Smooth muscle cell (in vitro differentiated cells): Measurements from ENCODE around the gene ILRUN. TPM values are rescaled to one million over a fixed set of nuclear protein-coding genes. Genes with fewer than 3 reads are reported as not detected.
A peak's percentile ranks its signal among the peaks of the same experiment; 100 is the strongest.

Experiments used
- DNase-seq: peaks from one replicate; lab custom pipeline; 2025; ENCODE audit not compliant: unreplicated experiment; lab: John Stamatoyannopoulos, UW
- H2AFZ ChIP-seq: fragments of 200-600 bp; sonication (generic); 2 replicates; pipeline ENCODE4 v1.6.0; 2016; ENCODE audit warnings: antibody characterized with exemption, low read depth, mild to moderate bottlenecking
- H3F3A ChIP-seq: fragments of 200-600 bp; sonication (generic); 2 replicates; pipeline ENCODE4 v1.6.0; 2017; ENCODE audit warnings: antibody characterized with exemption, low read depth
- H3K27ac ChIP-seq: fragments of 200-600 bp; sonication (generic); 2 replicates; pipeline ENCODE4 v1.5.1; 2016; ENCODE audit warnings: low read depth, mild to moderate bottlenecking
- H3K27me3 ChIP-seq: fragments of 200-600 bp; sonication (generic); 2 replicates; pipeline ENCODE4 v1.6.1; 2016; ENCODE audit warnings: low read depth, mild to moderate bottlenecking
- H3K36me3 ChIP-seq: fragments of 200-600 bp; sonication (generic); 2 replicates; pipeline ENCODE4 v1.5.1; 2016; ENCODE audit warnings: low read depth
- H3K4me1 ChIP-seq: fragments of 200-600 bp; sonication (generic); 2 replicates; pipeline ENCODE4 v1.5.1; 2016; ENCODE audit warnings: low read depth
- H3K4me2 ChIP-seq: fragments of 200-600 bp; sonication (generic); 2 replicates; pipeline ENCODE4 v1.6.0; 2016; ENCODE audit warnings: mild to moderate bottlenecking
- H3K4me3 ChIP-seq: fragments of 200-600 bp; sonication (generic); 2 replicates; pipeline ENCODE4 v1.5.1; 2016; ENCODE audit warnings: mild to moderate bottlenecking
- H3K79me2 ChIP-seq: fragments of 200-600 bp; sonication (generic); 2 replicates; pipeline ENCODE4 v1.6.0; 2016; ENCODE audit warnings: low read depth, mild to moderate bottlenecking
- H3K9ac ChIP-seq: fragments of 200-600 bp; sonication (generic); 2 replicates; pipeline ENCODE4 v1.6.0; 2016; ENCODE audit warnings: low read depth
- H3K9me3 ChIP-seq: fragments of 200-600 bp; sonication (generic); replicated peaks from 2 replicates; pipeline ENCODE4 v1.5.1; 2016; ENCODE audit warnings: low read depth
- H4K20me1 ChIP-seq: fragments of 200-600 bp; sonication (generic); 2 replicates; pipeline ENCODE4 v1.6.0; 2016; ENCODE audit warnings: low read depth
- WGBS: methylation state at CpG from one replicate; pipeline ENCODE4 v1.1.7; 2016; ENCODE audit warnings: low lambda C conversion rate; 5-methylcytosine and 5-hydroxymethylcytosine counted together
- polyA plus RNA-seq: library from polyadenylated mRNA; unstranded; fragments of >200 nt; fragmentation: Nextera tagmentation; extraction: Ambion mirVana; gene quantifications from 2 replicates; pipeline ENCODE4 v1.2.1, GENCODE V29; 2016
- total RNA-seq: library from RNA; depleted of rRNA; stranded (reverse); fragments of >200 nt; gene quantifications from 2 replicates; pipeline ENCODE4 v1.2.3, GENCODE V29; 2014
- TF ChIP-seq, protein P1 (sequence below): fragments of 200-600 bp; sonication (generic); IDR thresholded peaks from 2 replicates; pipeline ENCODE4 v1.5.1; 2017; ENCODE audit warnings: borderline replicate concordance, mild to moderate bottlenecking, antibody characterized with exemption; ENCODE audit not compliant: insufficient read depth, poor library complexity, severe bottlenecking

The ILRUN gene
- total and polyA plus RNA-seq, 2 experiments from 2014 or later: 7.5 to 23.9 TPM

DNA sequence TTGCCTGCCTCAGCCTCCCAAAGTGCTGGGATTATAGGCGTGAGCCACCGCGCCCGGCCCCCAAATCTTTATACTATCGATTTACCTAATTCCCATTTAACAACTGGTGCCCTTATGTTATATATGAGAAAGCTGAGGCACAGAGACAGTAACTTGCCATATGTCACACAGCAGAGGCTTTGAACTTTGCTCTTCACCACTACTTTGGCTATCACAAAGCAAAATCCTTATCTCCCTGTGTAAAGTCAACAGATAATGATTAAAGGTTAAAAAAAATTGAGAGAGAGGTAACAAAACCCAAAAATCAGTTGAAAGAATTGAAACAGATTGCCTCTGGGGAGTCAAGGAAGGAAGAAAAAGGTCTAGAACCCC, 22.3 kb downstream of the ILRUN start:
- TF ChIP-seq, protein P1, sequence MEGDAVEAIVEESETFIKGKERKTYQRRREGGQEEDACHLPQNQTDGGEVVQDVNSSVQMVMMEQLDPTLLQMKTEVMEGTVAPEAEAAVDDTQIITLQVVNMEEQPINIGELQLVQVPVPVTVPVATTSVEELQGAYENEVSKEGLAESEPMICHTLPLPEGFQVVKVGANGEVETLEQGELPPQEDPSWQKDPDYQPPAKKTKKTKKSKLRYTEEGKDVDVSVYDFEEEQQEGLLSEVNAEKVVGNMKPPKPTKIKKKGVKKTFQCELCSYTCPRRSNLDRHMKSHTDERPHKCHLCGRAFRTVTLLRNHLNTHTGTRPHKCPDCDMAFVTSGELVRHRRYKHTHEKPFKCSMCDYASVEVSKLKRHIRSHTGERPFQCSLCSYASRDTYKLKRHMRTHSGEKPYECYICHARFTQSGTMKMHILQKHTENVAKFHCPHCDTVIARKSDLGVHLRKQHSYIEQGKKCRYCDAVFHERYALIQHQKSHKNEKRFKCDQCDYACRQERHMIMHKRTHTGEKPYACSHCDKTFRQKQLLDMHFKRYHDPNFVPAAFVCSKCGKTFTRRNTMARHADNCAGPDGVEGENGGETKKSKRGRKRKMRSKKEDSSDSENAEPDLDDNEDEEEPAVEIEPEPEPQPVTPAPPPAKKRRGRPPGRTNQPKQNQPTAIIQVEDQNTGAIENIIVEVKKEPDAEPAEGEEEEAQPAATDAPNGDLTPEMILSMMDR: no peak
- H3K4me1 ChIP-seq: no peaks in the 10 kb centered on the region
- H3K9ac ChIP-seq: no peak overlapping the region
- no peaks in the 10 kb centered on the region for H3F3A ChIP-seq
- no peak overlapping the region for H3K4me2 ChIP-seq
- DNase-seq: no peak
- no peak overlapping the region for H2AFZ ChIP-seq
- no peaks in the 10 kb centered on the region for H3K27me3 ChIP-seq
- H4K20me1 ChIP-seq: peaks cover 70% of the 10 kb centered on the region
- 94% methylated on average over 5 of the region's 5 CpGs for WGBS
- H3K9me3 ChIP-seq: no peaks in the 10 kb centered on the region
- peaks cover 95% of the 10 kb centered on the region for H3K79me2 ChIP-seq
- H3K4me3 ChIP-seq: no peak overlapping the region
- H3K36me3 ChIP-seq: peaks cover 4% of the 10 kb centered on the region
- H3K27ac ChIP-seq: no peak overlapping the region

DNA sequence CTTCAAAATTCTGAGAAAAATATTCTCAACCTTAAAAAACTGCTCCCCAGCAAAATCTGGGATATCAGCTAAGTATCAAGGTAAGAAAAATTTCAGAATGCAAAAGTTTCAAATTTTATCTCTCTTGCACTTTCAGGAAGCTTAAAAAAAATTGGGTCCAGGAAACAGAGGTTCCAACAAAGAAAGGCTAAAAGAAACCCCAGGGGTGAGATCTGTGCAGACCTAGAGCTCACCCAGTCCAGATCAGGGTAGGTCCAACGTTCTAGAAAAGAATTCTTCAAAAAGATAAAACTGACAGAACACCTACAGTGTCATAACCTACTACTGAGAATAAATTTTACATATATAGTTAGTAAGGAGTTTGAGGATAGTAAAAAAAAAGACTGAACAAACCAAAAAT, 23.5 kb downstream of the ILRUN start:
- peaks cover 95% of the 10 kb centered on the region for H3K79me2 ChIP-seq
- H3K4me1 ChIP-seq: no peaks in the 10 kb centered on the region
- no peaks in the 10 kb centered on the region for H3K9me3 ChIP-seq
- no peaks in the 10 kb centered on the region for H3K27me3 ChIP-seq
- DNase-seq: no peak
- no peak overlapping the region for H3K4me3 ChIP-seq
- no peak overlapping the region for H2AFZ ChIP-seq
- H3K4me2 ChIP-seq: no peak overlapping the region
- WGBS: 30% methylated on average over 1 of the region's 1 CpG
- peaks cover 66% of the 10 kb centered on the region for H4K20me1 ChIP-seq
- H3K36me3 ChIP-seq: peaks cover 4% of the 10 kb centered on the region
- no peak overlapping the region for H3K27ac ChIP-seq
- no peaks in the 10 kb centered on the region for H3F3A ChIP-seq
- no peak overlapping the region for H3K9ac ChIP-seq
- TF ChIP-seq, protein P1: no peak

DNA sequence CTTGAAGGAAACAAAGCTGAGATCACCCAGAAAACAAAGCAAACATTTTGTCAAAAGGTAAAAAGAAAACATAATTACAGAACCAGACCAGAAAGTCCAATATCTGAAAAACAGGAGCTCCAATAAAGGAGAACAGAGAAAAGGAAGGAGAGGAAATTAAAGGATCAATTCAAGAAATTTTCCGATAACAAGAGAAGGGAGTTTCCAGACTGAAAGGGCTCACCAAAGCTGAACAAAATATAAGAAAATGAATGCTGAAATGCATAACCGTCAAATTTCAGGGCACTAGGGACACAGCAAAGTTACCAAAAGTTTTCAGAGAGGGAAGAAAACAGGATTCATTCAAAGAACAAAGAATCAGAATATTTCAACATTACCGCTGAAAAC, 23.9 kb downstream of the ILRUN start:
- Histone ChIP-seq H3K9me3 (no peaks in the 10 kb centered on the region), H3K9ac (no peak overlapping the region), H3K4me3 (no peak overlapping the region), H3F3A (no peaks in the 10 kb centered on the region), H2AFZ (no peak overlapping the region), H3K27ac (no peak overlapping the region), H3K4me2 (no peak overlapping the region), H3K79me2 (peaks cover 95% of the 10 kb centered on the region), H4K20me1 (peaks cover 70% of the 10 kb centered on the region), H3K4me1 (no peaks in the 10 kb centered on the region), H3K36me3 (peaks cover 4% of the 10 kb centered on the region), H3K27me3 (no peaks in the 10 kb centered on the region)
- DNase-seq: no peak
- WGBS: 97% methylated on average over 3 of the region's 3 CpGs
- TF ChIP-seq, protein P1: no peak

DNA sequence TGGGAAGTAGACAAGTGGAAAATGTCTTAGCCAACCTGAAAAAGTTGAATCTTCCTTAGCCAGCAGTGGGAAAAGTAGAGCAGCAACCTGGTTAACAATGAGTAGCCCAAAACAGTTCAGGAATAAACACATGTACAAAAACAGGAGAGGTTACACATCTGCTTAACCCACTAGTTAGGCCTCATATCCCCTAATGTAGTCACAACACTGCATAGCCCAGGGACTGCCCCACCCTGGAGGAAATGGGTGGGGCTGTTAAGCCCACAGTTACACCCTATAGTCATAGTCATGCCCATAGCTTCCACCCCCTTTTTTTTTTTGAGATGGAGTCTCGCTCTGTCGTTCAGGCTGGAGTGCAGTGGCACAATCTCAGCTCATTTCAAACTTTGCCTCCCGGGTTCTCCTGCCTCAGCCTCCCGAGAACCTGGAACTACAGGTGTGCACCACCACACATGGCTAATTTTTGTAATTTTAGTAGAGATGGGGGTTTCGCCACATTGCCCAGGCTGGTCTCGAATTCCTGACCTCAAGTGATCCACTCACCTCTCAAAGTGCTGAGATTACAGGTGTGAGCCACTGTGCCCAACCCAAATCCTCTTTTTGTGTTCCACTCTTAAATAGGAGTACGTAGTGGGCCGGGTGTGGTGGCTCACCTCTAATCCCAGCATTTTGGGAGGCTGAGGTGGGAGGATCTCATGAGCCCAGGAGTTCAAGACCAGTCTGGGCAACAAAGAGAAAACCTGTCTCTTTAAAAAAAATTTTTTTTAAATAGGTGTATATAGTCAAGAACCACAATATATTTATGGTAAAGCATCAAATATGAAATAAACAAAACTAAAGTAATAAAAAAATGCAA, 24.5 kb downstream of the ILRUN start:
- H3K36me3 ChIP-seq: peaks cover 4% of the 10 kb centered on the region
- H3K4me1 ChIP-seq: no peaks in the 10 kb centered on the region
- H2AFZ ChIP-seq: no peak overlapping the region
- no peaks in the 10 kb centered on the region for H3K9me3 ChIP-seq
- no peak for DNase-seq
- WGBS: 93% methylated on average over 8 of the region's 8 CpGs
- H3K27me3 ChIP-seq: no peaks in the 10 kb centered on the region
- H3F3A ChIP-seq: no peaks in the 10 kb centered on the region
- peak overlapping the region; percentile 38 for H3K27ac ChIP-seq
- peaks cover 69% of the 10 kb centered on the region for H4K20me1 ChIP-seq
- H3K4me3 ChIP-seq: no peak overlapping the region
- no peak overlapping the region for H3K4me2 ChIP-seq
- no peak overlapping the region for H3K9ac ChIP-seq
- H3K79me2 ChIP-seq: peaks cover 95% of the 10 kb centered on the region
- TF ChIP-seq, protein P1: no peak
